ENCODE results near the gene USF1. TPM values are rescaled to one million over a fixed set of nuclear protein-coding genes. Genes with fewer than 3 reads are reported as not detected.

Gene USF1
- total and polyA plus RNA-seq, 9 of the 15 experiments (the other 6 are each of a cell fraction or from before 2014, with no cell fraction given) = 7.4 to 60.2 (median 54.2) TPM

GRCh38 chr1:161045736-161046604 is at the start of gene USF1 (continued):
- 0 out of 2 replicates have a peak, but pooled peaks have one; percentile 11 for TF ChIP-seq RREB1 (CRISPR knock-in tag; IDR thresholded peaks at IDR 0.05)
- no peak for TF ChIP-seq TFAM (CRISPR knock-in tag; conservative IDR thresholded peaks at IDR 0.05)
- TF ChIP-seq PHTF2 (CRISPR knock-in tag; IDR thresholded peaks at IDR 0.05) = no peak
- peak; percentile 59; the same call in 1 of the 2 replicates for TF ChIP-seq FOXJ2 (tag; IDR thresholded peaks at IDR 0.05)
- no peak for TF ChIP-seq TSHZ1 (CRISPR knock-in tag; IDR thresholded peaks at IDR 0.05)
- TF ChIP-seq HMG20B (CRISPR knock-in tag; IDR thresholded peaks at IDR 0.05) = no peak
- TF ChIP-seq, protein P1, sequence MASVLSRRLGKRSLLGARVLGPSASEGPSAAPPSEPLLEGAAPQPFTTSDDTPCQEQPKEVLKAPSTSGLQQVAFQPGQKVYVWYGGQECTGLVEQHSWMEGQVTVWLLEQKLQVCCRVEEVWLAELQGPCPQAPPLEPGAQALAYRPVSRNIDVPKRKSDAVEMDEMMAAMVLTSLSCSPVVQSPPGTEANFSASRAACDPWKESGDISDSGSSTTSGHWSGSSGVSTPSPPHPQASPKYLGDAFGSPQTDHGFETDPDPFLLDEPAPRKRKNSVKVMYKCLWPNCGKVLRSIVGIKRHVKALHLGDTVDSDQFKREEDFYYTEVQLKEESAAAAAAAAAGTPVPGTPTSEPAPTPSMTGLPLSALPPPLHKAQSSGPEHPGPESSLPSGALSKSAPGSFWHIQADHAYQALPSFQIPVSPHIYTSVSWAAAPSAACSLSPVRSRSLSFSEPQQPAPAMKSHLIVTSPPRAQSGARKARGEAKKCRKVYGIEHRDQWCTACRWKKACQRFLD (CRISPR knock-in tag; IDR thresholded peaks at IDR 0.05) = peak; percentile 95
- TF ChIP-seq, protein P2, sequence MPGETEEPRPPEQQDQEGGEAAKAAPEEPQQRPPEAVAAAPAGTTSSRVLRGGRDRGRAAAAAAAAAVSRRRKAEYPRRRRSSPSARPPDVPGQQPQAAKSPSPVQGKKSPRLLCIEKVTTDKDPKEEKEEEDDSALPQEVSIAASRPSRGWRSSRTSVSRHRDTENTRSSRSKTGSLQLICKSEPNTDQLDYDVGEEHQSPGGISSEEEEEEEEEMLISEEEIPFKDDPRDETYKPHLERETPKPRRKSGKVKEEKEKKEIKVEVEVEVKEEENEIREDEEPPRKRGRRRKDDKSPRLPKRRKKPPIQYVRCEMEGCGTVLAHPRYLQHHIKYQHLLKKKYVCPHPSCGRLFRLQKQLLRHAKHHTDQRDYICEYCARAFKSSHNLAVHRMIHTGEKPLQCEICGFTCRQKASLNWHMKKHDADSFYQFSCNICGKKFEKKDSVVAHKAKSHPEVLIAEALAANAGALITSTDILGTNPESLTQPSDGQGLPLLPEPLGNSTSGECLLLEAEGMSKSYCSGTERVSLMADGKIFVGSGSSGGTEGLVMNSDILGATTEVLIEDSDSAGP (CRISPR knock-in tag; IDR thresholded peaks at IDR 0.05) = 0 out of 2 replicates have a peak, but pooled peaks have one; percentile 30
- TF ChIP-seq NFATC3 (IDR thresholded peaks at IDR 0.05) = no peak
- TF ChIP-seq SREBF1 (IDR thresholded peaks at IDR 0.05; ENCODE audit: borderline replicate concordance, low read depth, low read length) = no peak
- no peak for TF ChIP-seq GTF2A2 (tag; IDR thresholded peaks at IDR 0.05)
- TF ChIP-seq HCFC1 (IDR thresholded peaks at IDR 0.05; ENCODE audit: low read depth, low read length) = peak; percentile 85
- TF ChIP-seq ETV6 (IDR thresholded peaks at IDR 0.05; ENCODE audit: borderline replicate concordance in 1 of 2, low read depth in 2 of 2, low read length in 1 of 2) = no peak
- no peak for TF ChIP-seq ETV6 (CRISPR knock-in tag; IDR thresholded peaks at IDR 0.05; ENCODE audit: borderline replicate concordance)
